HUDEP-2 (cell line): ENCODE results near the gene APRT.
A peak's percentile ranks its signal among the peaks of the same experiment; 100 is the strongest.

Experiments used
- DNase-seq, 76 experiments: peaks; one replicate each; lab custom pipeline; 2025; ENCODE audit not compliant: unreplicated experiment in 76 of 76; lab: John Stamatoyannopoulos, UW

APRT gene

GRCh38 chr16:88842308-88842756, 30.6 kb upstream of the APRT start:
- DNase-seq = no peak

DNA sequence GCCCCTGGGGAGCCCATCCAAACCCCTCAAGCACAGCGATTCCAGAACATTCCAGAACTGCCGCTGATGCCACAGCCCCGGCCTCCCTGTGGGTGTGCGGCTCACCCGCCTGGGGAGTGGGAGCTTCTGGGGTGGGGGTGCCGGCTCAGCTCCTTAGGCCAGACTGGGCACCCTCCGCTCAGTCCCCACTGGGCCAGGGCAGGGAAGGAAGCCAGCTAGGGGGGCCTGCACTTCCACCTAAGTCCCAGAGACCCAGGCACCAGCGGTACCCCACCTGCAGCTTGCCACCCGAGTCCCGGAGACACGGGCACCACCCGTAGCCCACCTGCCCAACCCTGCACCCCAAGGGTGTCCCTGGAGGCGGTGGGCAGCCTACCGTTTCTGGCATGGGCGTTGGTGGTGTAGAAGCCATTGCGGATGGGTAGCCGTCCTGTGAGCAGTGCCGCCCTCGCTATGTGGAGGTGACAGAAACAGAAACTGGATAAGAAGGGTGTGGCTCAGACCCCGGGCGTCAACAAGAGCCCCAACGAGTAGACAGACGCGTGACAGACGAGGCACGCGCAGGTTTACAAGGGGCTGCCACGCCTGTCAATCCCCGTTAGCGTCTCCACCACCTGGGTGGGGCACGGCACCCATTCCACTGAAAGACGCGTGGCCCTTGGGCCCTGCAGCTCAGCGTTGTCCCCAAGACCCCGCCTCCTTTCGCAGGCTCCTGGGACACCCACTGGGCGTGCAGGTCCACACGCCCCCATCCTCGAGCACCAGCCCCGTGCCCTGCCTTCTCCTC, 30.0 kb upstream of the APRT start:
- DNase-seq = no peak

GRCh38 chr16:88840600-88841215, 29.0 kb upstream of the APRT start:
- no peak for DNase-seq

GRCh38 chr16:88839745-88840599, 28.2 kb upstream of the APRT start:
- no peak for DNase-seq

GRCh38 chr16:88839026-88839529, 27.4 kb upstream of the APRT start:
- DNase-seq = peak in 1 of 76 experiments; percentile 9

DNA sequence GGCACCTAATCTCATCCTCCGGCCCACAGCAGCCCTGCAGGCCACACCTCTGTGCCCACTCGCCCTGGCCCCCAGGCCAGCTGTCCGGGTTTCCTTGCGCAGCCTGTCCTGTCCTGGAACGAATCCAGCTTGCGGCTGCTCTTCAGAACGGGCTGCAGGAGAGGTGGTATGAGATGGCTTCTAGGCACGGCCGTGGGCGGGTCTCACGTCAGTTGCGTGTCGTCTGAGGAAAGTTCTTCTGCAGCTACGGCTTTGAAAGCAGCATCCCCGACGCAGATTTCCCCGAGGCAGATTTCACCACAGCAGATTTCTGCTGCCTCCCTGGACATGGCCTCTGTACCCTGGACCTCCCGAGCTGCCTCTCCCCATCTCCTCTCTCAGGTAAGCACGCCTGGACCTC, 26.8 kb upstream of the APRT start:
- no peak for DNase-seq

- no peak for DNase-seq
Measured at GRCh38 chr16:88837806-88838205, 26.1 kb upstream of the APRT start.

DNA sequence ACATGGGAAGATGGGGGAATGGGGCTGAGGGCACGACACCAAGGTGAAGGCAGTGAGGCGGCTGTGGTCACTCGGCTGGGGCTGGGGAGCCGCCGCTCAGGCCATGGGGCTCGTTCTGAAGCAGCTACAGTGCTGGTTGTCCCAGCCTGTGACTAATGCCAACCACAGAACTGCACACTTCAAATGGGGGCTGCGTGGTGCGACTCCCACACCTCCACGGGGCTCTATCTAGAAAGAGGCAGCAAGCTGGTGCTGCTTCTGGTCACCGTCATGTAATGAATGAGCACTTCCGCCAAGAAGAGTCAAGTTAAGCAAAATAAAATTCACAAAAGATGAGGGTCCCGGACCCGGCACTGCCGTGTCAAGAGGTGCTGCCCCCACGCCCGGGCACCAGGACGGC, 25.1 kb upstream of the APRT start:
- DNase-seq = no peak

DNA sequence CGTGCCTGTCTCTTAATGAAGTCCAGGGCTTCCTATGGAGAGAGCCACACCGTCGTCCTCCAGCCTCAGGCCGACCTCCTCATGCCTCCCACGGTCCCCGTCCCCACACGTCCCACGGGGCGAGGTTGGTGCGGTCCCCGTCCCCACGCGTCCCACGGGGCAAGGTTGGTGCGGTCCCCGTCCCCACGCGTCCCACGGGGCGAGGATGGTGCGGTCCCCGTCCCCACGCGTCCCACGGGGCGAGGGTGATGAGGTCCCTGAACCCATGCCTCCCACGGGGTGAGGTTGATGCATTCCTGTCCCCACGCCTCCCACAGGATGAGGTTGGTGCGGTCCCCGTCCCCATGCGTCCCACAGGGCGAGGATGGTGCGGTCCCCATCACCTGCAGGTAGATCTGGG, 24.1 kb upstream of the APRT start:
- no peak for DNase-seq

DNA sequence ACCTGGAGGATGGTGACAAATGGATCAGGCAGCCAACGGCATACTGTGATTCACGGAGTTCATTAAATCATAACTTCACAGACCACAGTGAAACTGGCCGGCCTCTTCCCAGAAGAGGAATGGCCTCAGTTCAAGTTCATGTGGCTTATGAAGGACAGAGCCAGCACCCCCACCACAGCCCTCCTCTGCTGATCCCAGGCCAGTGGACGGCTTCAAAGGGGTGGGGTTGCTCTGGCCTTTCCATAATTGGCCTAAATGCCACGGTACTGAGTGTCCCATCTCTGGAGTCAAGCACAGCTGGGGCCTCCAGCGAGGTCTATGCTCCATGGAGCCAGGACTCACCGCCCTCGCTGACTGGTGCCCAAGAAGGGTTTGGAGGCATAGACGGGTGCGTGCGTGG, 23.7 kb upstream of the APRT start:
- no peak for DNase-seq

GRCh38 chr16:88834670-88835069, 22.9 kb upstream of the APRT start:
- DNase-seq = no peak

DNA sequence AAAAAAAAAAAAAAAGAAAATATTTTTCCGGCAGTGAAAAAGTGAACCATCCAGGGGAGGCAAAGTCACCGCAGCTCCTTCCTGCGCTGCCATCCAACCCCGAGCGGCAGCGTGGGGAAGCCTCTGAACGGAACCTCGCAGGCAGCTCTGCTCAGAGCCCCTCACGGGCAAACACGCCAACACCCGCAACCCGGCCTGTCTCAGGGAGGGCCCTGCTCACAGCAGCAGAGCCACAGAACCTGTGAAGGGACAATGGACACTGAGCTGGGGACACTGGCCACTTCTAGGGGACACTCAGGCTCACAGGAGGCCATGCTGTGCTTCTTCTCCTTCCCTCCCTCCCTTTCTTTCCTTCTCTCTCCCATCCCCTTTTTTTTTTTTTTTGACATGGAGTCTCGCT, 21.4 kb upstream of the APRT start:
- no peak for DNase-seq

GRCh38 chr16:88831838-88832237, 20.1 kb upstream of the APRT start:
- no peak for DNase-seq

DNA sequence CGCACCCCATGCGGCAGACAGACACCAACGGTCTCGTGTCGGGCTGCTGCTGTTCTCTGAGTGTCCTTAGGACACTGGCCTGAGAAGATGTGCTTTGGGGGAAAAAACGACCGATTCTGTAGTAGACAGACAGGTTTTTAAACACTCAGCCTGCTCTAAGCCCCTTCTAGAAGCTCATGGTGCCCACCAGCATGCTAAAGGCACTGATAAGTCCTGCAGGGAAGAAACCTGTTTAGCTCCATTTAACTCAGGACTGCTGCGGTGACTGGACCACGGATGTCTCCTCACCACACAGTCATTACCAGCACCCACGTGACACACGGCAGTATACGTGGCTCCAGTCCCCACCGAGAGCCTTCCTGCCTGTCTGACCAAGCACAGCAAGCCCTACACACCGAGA, 19.1 kb upstream of the APRT start:
- DNase-seq = no peak

- no peak for DNase-seq
Measured at GRCh38 chr16:88830258-88830657, 18.5 kb upstream of the APRT start.

- DNase-seq = no peak
Measured at GRCh38 chr16:88828711-88829110, 17.0 kb upstream of the APRT start.

DNA sequence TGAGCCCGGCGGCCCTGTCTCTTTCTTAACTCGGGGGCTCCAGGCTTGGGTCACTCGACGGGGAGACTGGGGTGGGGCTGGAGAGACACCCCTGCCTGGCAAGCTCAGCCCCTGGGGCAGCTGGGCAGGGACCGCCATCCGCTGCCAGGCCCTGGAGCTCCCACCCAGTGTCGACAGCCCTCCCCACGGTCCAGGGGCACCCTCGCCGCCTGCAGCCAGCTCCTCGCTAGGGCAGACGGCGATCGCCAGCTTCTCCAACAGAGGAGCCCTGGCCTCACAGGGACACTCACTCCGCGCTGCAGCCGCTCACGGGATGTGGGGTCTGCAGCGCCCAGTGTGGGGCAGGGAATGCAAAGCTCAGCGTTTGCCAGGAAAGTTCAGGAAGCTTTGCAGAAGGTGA, 16.0 kb upstream of the APRT start:
- no peak for DNase-seq

GRCh38 chr16:88826070-88826840, 14.5 kb upstream of the APRT start:
- no peak for DNase-seq

- no peak for DNase-seq
Measured at GRCh38 chr16:88825146-88825545, 13.4 kb upstream of the APRT start.

GRCh38 chr16:88824256-88825077, 12.7 kb upstream of the APRT start:
- no peak for DNase-seq
